ENCODE data around the gene CREBL2.

DNA sequence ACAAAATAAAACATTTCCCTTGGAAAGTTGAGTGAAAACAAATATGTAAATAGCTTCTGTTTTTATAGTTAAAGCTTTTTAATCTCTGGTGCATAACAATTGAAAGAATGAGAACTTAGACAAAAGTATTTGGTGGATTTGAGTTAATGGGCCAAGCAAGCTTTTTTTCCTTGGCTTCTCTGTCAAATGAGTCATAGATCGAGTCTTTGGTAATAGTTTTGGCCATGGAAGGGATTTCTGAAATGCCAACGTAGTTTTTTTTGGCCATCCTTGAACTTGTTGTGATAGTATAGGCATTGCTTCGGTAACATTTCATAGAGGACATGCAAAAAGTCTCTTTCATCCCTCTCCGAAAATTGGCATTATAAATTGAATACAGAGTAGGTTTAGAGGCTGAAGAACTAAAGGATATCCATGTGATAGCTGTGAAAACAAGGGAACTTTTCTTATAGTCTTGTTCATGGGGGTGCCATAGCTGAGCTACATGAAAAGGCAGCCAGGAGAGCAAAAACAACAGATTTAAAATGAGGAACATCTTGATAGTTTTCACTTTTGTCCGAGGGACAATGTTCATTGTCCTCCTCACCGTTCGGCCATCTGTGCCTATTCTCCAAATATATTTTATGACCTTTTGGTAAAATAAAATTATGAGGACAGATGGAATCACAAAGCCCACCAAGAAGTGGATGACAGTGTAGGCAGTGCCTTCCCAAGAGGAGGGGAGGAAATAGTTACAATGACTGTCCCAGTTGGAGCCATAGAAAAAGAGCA lies 49.6 kb downstream of the CREBL2 start:
- TF ChIP-seq, protein P1, sequence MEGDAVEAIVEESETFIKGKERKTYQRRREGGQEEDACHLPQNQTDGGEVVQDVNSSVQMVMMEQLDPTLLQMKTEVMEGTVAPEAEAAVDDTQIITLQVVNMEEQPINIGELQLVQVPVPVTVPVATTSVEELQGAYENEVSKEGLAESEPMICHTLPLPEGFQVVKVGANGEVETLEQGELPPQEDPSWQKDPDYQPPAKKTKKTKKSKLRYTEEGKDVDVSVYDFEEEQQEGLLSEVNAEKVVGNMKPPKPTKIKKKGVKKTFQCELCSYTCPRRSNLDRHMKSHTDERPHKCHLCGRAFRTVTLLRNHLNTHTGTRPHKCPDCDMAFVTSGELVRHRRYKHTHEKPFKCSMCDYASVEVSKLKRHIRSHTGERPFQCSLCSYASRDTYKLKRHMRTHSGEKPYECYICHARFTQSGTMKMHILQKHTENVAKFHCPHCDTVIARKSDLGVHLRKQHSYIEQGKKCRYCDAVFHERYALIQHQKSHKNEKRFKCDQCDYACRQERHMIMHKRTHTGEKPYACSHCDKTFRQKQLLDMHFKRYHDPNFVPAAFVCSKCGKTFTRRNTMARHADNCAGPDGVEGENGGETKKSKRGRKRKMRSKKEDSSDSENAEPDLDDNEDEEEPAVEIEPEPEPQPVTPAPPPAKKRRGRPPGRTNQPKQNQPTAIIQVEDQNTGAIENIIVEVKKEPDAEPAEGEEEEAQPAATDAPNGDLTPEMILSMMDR (IDR thresholded peaks at IDR 0.05) = no peak
- no peak for TF ChIP-seq EZH2 (IDR thresholded peaks at IDR 0.05; ENCODE audit: borderline replicate concordance, insufficient read depth, low read depth, low read length, poor library complexity, severe bottlenecking)
